Endometrial microvascular endothelial cells (primary cell): ENCODE data around the gene KNOP1. TPM values are rescaled to one million over a fixed set of nuclear protein-coding genes. Genes with fewer than 3 reads are reported as not detected.

Experiments used
- in situ Hi-C: cut with HindIII; loops from 2 replicates; pipeline ENCODE4 v1.10.0; 2017; ENCODE audit warnings: low sequenced_read_pairs, low pct_unique_long_range_greater_than_20kb; ENCODE audit errors: inconsistent ontology term
- total RNA-seq: library from RNA; depleted of rRNA; stranded (reverse); fragments of >200 nt; gene quantifications from one replicate; pipeline ENCODE4 v1.2.3, GENCODE V29; 2015; ENCODE audit errors: inconsistent ontology term

Gene KNOP1, protein sequence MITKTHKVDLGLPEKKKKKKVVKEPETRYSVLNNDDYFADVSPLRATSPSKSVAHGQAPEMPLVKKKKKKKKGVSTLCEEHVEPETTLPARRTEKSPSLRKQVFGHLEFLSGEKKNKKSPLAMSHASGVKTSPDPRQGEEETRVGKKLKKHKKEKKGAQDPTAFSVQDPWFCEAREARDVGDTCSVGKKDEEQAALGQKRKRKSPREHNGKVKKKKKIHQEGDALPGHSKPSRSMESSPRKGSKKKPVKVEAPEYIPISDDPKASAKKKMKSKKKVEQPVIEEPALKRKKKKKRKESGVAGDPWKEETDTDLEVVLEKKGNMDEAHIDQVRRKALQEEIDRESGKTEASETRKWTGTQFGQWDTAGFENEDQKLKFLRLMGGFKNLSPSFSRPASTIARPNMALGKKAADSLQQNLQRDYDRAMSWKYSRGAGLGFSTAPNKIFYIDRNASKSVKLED
- 14.2 TPM for total RNA-seq

DNA sequence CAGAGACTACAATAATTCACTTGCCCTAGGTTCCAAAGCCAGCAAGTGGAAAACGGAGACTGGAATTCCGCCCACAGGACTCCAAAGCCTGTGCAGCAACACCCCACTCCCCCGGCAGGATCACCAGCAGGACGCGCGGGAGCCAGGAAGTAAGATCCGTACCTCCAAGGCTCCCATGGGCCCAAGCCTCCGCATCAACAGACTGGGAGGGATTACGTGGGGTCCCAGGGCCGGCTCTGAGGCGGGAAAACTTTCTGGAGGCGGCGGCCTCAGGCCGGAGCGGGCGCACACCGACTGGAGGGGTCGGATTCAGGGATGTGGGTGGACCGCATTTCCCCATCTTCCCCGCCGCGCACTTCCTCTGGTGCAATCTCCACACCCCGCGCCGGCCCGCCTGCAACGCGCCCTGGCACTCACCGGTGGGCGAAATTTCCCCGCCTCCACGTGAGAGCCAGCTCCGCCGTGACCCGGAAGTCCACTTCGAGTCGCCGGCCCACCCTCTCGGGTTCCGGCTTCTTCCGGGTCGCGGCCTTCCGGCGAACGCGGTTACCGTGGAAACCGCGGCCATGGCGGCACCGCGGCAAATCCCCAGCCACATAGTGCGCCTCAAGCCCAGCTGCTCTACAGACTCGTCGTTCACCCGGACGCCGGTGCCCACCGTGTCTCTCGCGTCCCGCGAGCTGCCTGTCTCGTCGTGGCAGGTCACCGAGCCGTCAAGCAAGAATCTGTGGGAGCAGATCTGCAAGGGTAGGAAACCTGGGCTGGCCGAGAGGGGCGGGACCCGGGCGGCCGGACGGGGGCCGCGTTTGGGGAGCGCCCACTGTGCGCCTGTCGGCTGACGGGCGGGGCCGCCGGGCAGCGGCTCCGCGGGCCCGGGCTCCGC, at the start of gene KNOP1, which contains the start of gene IQCK:
Gene KNOP1 (minus strand): TSS at position 487 of the 883 bp plus-strand sequence. CDS start 3,192 bp downstream, outside the sequence.
Gene IQCK (plus strand): TSS at position 531 of the 883 bp plus-strand sequence. CDS start 36 bp downstream, at position 567.
- in situ Hi-C loops, result loop anchor here (25.0 kb wide), 1 partner anchor 169 kb away; the partner anchor contains the start of gene GPRC5B

DNA sequence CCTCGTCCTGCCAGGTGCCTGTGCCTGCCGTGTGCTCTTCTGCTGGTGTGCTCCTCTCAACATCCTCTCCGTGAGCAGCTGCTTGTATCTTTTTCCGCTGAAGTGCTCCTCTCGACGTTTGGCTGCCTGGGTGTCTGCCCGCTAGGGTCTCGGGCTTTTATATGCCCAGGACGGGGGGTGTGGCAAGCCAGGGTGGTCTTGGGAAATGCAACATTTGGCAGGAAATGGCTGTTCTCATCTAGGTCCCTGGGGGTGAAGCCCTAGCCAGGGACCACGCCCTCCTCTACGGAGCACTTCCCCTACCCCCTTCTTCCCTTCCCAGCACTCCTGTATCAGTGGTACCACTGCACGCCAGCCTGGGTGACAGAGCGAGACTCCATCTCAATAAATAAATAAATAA, 49.5 kb upstream of the KNOP1 start:
- in situ Hi-C loops, result no loop called here

DNA sequence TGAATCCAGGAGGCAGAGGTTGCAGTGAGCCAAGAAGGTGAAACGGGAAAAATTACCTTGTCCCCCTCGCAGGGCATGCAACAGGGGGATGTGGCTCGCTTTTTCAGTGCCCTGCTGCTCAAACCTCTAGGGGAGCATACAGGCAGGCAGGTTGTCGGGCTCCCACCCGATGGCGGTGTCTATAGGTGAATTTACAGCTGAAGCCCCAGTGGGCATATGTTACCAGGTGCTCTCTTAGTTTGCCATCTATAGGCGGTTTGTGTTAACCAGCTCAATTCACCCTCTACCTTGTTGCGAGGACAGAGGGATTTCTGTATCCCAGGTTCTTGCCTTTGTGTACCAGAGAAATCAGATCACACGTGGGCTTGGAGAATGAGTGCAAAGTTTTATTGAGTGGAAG, 49.0 kb upstream of the KNOP1 start:
- in situ Hi-C loops, result no loop called here

GRCh38 chr16:19766554-19766884, 48.5 kb upstream of the KNOP1 start:
- in situ Hi-C loops, result no loop called here

DNA sequence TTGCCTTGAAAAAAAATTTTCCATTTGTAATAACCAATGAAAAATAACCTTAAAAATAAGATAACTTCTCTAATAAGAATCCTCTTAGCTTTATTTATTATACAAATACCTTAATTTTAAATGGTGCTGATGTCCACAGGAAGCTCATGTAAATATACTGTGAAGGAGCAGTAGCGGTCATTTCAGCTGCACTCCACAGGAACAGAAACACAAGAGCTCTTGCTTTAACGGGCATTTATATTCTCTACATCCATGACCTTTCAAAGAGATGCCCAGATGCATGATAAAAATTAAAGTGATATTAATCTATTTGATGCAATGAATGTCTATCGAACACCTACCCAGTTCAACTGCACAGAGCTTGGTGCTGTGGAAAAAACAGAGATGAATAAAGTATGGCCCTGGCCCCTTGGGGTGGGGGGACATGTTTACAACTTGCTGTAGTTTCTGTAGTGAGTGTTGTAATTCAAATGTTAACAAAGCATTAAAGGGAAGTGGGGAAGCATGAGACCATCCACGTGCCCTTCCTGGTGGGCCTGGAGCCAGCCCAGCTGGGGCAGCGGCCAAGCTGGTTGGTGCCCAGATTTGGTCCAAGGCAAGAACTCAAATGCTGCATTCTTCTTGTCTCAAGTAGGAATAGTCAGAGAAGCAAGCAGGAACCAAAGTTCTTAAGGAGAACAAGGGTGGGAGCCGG, 48.0 kb upstream of the KNOP1 start:
- in situ Hi-C loops, result no loop called here

DNA sequence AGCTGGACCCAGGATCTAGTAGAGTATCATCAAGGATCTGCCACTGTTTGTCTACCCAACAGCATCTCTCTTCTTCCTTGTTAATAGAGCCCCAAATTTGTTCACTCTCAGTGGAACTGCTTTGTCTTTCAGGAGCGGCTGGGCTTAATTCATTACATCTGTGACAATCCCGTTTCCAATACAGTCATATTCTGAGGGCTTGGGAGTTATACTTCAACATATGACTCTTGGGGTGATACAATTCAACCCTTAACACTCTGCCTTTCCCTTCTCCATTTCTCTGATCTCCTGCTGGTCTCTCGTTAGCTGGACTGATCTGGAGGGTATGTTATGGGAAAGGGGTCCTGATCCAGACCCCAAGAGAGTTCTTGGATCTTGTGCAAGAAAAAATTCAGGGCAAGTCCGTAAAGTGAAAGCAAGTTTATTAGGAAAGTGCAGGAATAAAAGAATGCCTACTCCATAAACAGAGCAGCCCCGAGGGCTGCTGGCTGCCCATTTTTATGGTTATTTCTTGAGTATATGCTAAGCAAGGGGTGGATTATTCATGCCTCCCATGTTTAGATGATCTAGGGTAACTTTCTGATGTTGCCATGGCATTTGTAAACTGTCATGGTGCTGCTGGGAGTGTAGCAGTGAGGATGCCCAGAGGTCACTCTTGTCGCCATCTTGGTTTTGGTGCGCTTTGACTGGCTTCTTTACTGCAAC, 42.5 kb upstream of the KNOP1 start:
- in situ Hi-C loops, result no loop called here

DNA sequence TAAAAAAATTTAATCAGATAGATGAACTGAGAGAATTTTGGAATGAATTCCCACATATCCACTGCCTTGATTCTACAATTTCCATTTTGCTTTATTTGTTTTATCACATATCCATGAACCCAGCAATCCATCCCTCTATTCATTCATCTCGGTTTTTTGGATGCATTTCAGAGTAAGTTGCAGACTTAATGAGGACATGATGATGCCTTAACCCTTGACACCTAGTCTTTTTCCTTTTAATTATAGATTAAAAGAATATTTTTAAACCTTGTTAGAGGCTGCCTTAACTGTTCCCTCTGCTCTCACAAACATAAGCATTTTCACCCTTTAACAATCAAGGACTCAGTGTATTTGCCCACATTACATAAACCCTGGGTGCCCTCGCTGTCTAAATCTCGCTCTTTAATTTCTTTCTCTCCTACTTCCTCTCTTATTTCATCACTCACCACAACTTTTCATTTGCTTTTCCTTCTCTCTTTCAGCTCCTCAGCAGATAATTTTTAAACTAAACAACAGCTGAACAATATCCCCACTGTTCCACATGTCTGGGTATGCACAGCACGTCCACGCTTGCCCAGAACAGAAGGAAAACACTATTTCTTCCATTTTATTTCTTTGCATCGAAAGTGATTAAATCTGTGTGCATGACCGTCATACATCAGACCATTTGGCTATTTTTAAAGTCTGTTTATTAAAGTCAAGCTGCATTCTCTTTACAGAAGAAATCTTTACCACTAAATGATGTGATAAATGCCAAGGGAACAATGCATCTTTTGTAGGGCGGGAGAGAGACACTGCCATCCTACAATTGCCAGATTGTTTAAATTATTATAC, 40.0 kb upstream of the KNOP1 start:
- in situ Hi-C loops, result no loop called here

GRCh38 chr16:19757026-19757425, 39.0 kb upstream of the KNOP1 start:
- in situ Hi-C loops, result no loop called here

- in situ Hi-C loops, result no loop called here
Observed at GRCh38 chr16:19755268-19755667, 37.2 kb upstream of the KNOP1 start.

GRCh38 chr16:19754644-19755036, 36.6 kb upstream of the KNOP1 start:
- in situ Hi-C loops, result no loop called here

DNA sequence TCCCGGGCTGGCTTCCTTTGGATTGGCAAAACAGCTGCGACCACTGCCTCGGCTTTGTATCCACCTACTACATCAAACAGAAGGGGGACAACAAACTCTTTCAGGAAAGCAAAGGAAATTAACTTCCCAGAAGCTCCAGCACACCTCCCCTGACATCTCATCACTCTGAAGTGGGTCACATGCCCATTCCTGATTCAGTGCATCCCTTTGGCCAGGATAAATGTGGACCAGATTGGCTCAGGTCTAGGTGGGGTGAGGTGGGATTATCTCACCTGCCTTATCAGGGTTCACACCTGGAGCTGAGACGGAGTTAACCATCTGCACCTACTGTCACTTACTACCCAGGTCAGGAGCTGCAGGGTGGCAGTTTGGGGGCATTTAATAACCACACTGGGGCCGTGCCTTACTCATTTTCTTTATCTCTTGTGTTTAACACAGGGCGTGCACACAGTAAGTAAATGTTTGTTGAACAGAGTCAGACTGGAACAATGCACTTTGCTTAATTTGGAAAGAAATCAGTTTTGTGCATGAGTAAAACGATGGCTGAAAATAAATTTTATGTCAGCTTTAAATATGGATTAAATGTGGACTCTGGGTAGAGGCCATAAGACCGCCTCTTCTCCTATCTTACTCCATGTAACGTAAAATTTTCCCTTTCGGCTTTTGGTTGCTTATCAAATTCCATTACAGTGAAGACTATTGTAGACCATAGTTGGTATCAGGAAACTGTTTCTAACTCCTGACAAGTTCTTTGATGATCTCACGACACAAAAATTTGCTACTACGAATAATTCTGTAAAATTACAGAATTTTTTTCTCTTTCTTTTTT, 36.0 kb upstream of the KNOP1 start:
- in situ Hi-C loops, result no loop called here

GRCh38 chr16:19751478-19752385, 33.7 kb upstream of the KNOP1 start:
- in situ Hi-C loops, result no loop called here

GRCh38 chr16:19749571-19750080, 31.6 kb upstream of the KNOP1 start:
- in situ Hi-C loops, result no loop called here

DNA sequence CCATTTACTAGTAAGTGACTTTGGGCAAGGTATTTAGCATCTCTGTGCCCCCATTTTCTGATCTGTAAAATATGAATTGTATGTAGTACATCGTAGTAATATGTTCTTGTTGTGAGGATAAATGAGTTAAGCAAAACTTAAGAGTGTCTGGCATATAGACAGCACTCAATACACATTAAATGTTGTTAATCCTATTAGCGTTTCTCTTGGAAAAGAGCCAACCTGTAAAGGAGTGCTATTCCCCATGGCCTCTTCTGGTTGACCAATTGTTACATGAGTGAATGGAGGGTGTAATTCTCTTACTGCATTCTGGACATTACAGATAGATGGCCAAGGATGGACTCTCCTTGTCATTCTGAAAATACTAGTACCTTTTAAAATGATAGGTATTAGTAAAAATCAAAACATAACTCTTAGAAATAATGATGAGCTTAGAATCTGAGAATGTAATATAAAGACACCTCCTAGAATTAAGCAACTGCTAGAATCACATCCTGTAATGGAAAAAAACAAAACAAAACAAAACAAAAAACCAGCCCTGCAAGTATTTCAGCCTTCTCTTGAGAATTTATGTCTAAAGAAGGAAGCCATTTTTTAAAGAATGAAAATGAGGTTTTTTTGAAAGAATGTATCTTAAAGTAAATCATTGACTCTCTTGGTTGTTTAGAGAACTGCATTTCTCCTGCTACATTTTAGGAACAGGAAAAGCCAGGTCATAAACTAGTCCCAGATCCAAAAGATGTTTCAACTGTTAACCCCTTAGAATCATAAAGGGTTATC, 30.6 kb upstream of the KNOP1 start:
- in situ Hi-C loops, result no loop called here

DNA sequence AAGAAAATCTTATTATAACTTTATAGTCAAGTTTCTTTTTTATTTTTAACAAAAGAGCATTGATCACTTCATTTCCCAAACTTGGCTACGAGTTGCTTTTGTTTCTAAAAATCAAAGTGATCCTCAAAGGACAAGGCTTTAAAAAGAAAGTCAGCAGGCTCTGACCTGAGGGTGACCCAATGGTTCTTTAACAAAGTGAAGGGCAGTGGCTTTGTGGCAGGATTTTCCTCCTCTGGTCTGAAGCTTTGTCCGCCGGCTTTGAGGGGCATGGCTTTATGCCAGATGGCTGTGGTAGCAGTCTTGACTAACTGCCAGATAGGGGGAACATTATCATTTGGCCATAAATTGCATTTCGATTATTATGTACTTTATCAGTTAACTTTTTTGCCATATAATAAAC, 28.5 kb upstream of the KNOP1 start:
- in situ Hi-C loops, result no loop called here
